GM19238 (cell line): Measurements from ENCODE around the gene SOBP.

ENCODE experiments used
- DNase-seq: peaks from one replicate; pipeline ENCODE4 v3.0.0; 2011; ENCODE audit warnings: low spot score; ENCODE audit not compliant: insufficient read length

Gene SOBP

GRCh38 chr6:107684996-107685395 lies 195.1 kb downstream of the SOBP start:
- no peak for DNase-seq

GRCh38 chr6:107689190-107689589 lies 199.3 kb downstream of the SOBP start:
- no peak for DNase-seq

GRCh38 chr6:107689951-107690642 lies 200.2 kb downstream of the SOBP start:
- DNase-seq, result no peak

- DNase-seq, result no peak
These were observed 200.7 kb downstream of the SOBP start for GRCh38 chr6:107690643-107691061.

- DNase-seq, result no peak
These were observed 201.3 kb downstream of the SOBP start for GRCh38 chr6:107691062-107691751.

GRCh38 chr6:107692351-107692750 lies 202.4 kb downstream of the SOBP start:
- DNase-seq, result no peak

- no peak for DNase-seq
These were observed 205.3 kb downstream of the SOBP start for GRCh38 chr6:107695061-107695720.

GRCh38 chr6:107697682-107698081 lies 207.8 kb downstream of the SOBP start:
- no peak for DNase-seq

- DNase-seq, result no peak
These were observed 208.2 kb downstream of the SOBP start for GRCh38 chr6:107698146-107698545.

- no peak for DNase-seq
These were observed 209.3 kb downstream of the SOBP start for GRCh38 chr6:107699254-107699653.

- DNase-seq, result no peak
These were observed 209.9 kb downstream of the SOBP start for GRCh38 chr6:107699697-107700325.

- DNase-seq, result no peak
These were observed 213.7 kb downstream of the SOBP start for GRCh38 chr6:107703606-107704005.

- DNase-seq, result peak; percentile 22
These were observed 214.6 kb downstream of the SOBP start for GRCh38 chr6:107704347-107705013.

GRCh38 chr6:107706516-107707115 lies 216.7 kb downstream of the SOBP start:
- no peak for DNase-seq

- DNase-seq, result no peak
These were observed 217.7 kb downstream of the SOBP start for GRCh38 chr6:107707346-107708275.

- no peak for DNase-seq
These were observed 218.5 kb downstream of the SOBP start for GRCh38 chr6:107708435-107708834.

GRCh38 chr6:107709341-107709740 lies 219.4 kb downstream of the SOBP start:
- no peak for DNase-seq
